Embryonic facial prominence (tissue), 1 donor: Measurements from ENCODE around the gene PXDN.

Experiments used
- DNase-seq: peaks from one replicate; pipeline ENCODE4 v3.0.0-alpha.2; 2016; ENCODE audit errors: extremely low spot score

Gene PXDN

DNA sequence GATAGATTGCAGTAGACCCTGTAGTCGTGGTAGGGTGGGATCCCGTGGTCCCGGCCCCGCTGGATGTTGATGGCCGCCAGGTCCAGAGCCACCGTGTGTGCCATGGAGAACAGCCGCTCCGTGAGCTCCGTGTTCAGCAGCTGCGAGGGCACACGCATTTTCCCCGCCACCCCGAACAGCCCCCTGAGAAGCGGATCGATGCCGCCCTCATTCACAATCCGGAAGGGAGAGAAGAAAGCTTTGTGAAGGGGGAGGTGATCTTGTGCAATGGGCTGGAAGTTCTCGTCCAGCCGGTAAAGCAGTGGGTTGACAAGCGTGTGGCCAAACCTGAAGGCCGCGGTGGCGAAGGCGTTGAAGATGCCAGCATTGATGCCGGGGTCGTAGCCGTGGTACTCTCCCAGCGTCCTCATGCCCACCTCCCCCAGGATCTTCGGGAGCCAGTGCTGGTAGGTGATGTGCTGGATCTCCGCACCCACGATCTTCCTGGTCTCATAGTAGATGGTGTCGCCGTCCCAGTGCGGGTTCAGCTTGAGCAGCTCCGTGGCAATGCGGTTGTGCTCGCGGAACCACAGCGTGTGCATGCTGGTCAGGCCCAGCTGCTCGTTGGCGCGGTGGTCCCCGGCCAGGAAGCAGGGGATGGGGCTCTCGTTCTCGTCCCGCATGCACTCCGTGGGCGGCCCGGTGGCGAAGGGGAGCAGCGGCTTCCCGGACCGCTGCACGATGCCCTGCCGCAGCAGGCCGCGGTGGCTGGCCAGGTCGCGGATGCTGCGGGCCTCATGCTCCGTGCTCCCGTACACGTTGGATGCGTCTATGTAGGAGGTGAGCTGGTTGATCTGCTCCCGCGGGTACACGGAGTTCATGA lies 95.8 kb downstream of the PXDN start:
- DNase-seq, result no peak

DNA sequence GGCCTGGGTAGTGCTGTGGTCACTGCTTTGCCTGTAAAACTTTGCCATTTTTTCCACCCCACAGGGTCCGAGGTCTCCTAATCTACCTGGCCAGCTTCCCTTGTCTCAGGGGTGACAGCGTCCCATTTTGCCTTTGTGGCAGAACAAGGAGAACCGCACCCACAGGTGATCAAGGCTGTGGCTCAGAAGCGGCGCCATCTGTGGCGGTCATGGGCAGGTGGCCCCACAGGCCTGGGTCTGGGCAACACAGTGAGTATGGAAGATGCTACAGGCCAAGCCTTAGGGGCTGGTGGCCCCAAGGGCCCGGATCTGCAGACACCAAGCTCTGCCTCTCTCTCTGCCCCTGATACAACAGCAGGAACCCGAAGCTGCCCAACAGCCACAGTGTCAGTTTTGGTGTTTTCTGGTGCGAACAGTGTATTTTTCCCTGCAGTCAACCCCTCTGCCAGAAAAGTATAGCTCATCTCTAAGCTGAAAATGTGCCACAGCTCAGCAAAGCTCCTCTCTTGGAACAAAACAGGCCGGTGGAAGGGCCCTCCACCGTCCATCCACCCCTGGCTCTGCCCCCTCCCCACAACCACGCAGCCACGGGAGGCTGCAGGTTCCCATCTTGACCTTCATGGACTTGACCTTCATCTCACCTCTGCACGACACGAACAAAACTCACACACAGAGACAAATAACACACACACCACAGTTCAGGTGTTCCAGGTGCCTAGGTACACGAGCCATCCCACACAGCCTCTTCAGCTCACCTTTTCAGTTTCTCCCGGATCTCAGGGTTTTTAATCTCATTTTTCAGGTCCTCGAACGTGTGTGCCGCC lies 96.7 kb downstream of the PXDN start:
- DNase-seq, result no peak

- DNase-seq, result no peak
Measured at GRCh38 chr2:1645761-1646476, 98.4 kb downstream of the PXDN start.

DNA sequence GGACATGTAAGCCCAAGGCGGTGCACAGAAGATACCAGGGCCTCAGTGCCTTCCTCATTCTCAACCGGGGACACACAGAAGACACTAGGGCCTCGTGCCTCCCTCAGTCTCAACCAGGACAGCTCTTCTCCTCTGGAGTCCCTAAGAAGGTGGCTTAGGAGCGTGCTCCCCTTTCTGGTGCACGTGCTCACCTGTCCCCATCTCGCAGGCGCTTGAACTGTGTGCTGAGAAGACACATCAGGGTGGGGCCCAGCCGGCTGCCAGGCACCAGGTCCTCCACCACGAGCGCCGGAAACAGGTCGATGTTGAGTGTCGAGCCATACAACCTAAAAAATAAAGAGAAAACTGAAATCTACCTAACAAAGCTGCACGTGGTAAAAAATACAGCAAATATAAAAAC lies 99.9 kb downstream of the PXDN start:
- DNase-seq, result no peak

DNA sequence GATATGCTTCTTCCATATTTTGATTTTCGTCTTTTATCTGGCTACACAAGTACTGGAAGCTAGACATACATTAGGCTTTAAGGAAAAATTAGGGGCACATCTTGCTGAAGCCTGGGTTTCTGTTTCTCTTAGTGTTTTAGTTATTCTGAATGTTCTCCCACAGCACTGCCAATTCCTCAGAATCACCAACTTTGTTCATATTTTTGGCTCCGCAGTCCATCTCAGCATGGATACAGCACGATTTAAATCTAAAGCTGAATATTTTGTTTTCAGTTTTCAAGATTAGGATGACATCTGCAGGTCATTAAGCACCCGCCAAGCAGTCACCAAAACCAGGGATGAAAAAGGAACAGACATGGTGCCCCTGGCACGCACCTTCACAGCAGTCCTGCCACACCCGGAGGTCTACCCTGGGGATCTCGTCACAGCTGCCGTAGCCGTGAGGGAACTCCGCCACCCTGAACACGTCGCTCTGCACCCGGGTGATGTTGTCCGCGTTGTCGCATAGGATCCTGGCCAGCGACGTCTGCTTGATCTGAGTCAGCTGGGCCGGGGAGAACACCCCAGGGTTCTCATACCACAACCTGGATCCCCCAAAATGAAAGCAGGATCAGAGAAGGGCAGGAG lies 101.2 kb downstream of the PXDN start:
- no peak for DNase-seq

- DNase-seq, result no peak
Measured at GRCh38 chr2:1642066-1642861, 102.1 kb downstream of the PXDN start.

DNA sequence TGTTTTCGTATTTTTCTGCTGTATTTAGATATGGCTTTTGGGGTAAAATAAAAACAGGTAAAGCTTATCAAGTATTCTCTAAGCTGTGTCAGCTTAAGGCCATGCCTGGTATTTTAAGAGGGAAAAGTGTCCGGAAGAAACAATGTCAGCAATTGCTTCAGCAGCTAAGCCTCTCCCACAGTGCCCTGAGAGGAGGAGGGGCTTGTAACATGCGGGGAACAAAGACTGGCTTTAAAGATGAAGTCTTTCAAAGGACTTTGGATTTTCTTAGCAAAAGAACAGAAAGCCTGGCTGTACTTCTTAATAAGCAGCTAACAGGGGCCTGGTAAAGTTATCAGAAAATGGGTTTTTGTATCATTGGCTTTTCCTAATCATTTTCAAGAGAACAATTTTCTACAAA lies 102.8 kb downstream of the PXDN start:
- DNase-seq, result no peak

DNA sequence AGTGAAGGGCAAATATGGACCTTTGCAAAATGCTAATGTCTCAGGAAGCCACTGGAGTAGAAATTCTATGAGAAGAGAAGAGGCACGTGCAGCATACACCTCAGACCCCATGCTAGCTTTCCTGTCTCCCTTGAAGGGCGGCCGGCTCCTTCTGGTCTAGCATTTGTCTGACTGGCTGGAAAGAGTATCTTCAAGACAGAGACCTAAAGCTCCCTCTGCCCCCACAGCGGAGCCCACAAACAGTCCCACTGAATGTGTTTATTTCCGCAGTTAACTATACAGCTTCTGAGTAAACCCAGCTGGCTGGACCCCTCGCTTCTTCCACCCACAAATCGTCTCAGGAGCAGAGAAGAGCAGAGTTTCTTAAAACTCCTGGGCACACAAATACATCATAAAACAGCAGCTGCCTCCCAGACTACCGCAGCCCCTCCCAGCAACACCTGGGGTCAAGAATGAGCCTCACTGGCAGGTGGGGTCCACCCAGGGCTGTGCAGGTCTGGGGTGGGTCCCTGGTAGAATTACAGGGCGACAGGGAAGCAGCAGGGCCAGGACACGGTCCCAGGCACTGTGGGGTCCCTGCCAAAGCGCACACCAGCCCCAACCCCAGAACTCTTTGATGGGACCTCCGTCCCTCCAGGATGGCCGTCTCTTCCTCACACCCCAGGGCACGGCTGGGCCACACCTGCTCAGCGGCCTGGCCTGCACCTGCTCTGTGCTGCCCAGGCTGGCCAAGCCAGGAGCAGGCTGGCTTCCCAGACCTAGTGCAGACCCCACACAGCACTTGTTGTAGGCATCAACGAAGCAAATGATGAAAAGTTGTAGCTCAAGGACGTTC lies 103.8 kb downstream of the PXDN start:
- DNase-seq, result no peak

GRCh38 chr2:1639086-1639858 lies 105.0 kb downstream of the PXDN start:
- DNase-seq, result no peak

GRCh38 chr2:1638281-1638860 lies 105.9 kb downstream of the PXDN start:
- no peak for DNase-seq

GRCh38 chr2:1636791-1637415 lies 107.4 kb downstream of the PXDN start:
- no peak for DNase-seq

DNA sequence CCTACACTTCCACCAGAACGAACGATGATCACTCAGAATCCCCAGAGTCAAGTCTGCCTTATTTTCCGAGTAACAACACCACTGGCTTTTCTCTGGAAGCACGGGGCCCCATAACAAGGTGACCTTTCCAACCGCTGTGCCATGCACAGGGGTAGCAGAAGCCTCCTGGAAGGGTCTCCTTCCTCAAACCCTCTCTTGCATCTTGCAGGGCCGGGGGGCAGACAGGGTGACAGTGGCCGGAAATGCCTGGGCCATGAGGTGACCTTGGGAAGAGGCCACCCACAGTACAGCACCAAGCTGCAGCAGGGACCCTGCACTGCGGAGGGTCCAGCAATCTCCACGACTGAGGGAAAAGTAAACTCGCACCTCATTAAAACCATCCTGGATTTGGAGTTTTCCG lies 108.5 kb downstream of the PXDN start:
- DNase-seq, result no peak

- no peak for DNase-seq
Measured at GRCh38 chr2:1634681-1635341, 109.5 kb downstream of the PXDN start.

DNA sequence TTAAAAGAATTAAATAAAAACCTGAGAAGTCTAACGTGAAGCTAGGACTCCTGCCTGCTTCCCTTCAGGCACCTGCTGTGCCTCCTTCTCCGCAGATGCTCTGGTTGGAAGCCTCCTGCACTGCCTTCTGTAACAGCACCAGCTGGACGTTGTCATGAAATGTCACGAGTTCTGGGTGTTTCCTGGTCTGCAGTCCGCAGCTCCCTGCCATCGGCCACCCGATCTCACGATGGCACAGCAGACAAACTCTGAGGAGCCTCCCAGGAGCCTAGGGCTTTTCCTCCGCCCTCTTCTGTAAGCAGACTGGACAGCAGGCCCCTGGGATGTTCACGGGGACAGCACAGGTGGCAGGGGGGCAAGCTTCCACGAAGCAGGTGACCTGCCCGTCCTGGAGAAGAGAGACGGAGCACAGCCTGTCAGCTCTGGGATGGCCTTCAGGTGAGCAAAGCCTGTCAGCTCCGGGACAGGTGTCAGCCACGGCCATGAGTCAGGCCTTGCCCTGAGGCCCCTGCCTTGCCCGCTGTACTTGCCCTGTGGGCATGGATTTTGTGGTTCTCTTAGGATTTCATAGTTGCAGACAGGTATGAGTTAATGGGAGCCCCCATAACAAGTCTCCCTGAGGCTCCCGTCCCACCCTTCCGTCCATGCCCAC lies 110.3 kb downstream of the PXDN start:
- no peak for DNase-seq

DNA sequence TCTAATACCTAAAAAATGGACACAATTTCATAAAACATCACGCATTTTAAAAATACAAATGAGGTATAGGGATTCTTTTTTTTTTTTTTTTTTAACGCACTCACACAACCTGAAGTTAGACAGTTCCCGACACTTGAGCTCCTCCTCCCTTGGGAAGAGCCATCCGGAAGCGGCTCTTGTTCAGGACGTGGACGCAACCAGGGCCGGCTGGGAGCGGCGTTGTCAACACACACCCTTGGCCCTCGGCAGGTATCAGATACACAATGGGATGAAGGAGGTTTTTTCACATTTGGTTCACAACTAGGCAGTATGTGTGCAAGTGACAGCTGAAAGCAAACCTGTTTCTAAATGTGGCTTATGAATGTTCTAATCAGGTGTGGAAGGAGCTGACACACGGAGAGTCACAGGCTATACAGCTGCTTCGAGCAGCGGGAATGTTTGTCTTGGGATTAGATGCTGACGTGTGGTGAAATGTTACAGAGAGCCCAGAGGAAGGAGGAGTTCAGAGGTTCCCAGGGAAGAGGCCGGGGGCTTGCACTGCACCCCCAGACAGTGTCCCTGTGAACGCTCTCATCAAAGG lies 111.1 kb downstream of the PXDN start:
- DNase-seq, result no peak

- DNase-seq, result no peak
Measured at GRCh38 chr2:1632510-1632909, 111.8 kb downstream of the PXDN start.

DNA sequence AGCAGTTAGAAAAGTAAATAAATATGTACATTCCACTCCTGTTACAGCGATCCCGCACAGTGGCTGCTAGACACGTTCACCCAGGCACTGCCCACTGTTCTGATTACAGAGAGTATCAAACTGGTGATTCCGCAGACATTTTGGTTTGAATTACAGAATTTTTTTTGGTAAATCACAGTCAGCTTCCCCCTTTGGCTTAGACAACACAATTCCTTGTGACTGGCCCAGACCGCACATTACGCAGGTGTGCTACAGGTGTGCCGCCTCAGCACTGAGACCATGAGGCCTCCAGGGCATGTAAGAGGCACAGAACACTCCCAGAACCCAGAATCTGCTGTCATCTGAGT lies 112.3 kb downstream of the PXDN start:
- no peak for DNase-seq
